Limb (tissue), 2 donors: ENCODE measurements around the gene CHST11.
"Not testable (repeated sequence)": the region's sequence is repeated elsewhere in the genome, so short reads cannot be mapped to it uniquely, and the experiment has no call there.

ENCODE experiments used
- DNase-seq, 2 donors: peaks; one replicate each; pipeline ENCODE4 v3.0.0-alpha.2; 2016; ENCODE audit errors: extremely low spot score in 2 of 2

The CHST11 gene

GRCh38 chr12:104602406-104602805 lies 145.7 kb downstream of the CHST11 start:
- no peak for DNase-seq

GRCh38 chr12:104602896-104603295 lies 146.1 kb downstream of the CHST11 start:
- DNase-seq: no peak

- no peak for DNase-seq
These were observed 146.8 kb downstream of the CHST11 start for GRCh38 chr12:104603545-104603973.

DNA sequence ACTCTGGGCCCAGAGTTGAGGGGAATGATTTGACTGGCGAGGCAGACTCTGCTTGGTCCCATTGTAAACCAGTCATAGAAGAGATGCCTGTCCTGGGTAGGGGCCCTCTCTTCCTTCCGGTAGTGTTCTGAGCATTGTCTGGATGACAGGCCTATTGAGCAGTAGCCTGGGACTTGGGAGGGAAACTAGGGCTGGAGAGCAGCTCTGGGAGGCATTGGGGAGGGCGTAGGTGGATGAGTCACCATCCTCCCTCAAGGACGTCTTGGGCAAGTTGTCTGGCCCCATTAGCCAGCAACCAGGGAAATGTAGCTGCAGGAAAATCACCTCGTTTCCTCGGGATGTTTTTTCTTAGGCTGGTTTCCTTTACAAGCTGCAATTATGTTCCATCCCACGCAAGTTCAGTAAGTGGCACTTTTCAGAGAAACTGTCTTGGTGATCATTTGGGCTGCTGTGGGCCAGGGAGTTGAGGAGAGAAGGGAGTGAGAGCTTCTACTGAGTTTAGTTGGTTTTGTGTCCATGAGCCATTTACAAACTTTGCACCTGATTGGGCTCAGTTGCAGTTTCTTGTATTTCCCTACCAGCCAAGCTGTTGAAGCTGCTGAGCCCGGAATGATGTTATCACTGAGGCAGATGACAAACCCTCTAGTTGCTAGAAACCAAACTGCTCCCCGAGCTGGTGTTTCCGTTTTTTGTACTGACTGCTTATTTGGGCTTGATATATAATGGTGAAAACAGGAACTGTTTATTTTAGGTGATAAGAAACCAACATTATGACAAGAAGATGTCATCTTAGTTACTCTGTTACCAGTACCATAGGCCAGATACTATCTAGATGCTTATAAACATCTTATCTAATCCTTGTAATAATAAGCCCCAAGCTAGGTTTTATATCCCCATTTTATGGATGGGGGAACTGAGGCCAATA lies 147.6 kb downstream of the CHST11 start:
- DNase-seq: no peak

GRCh38 chr12:104604995-104605675 lies 148.4 kb downstream of the CHST11 start:
- no peak for DNase-seq

- DNase-seq: peak in 1 of 2 donors; percentile 21
These were observed 148.9 kb downstream of the CHST11 start for GRCh38 chr12:104605685-104606084.

DNA sequence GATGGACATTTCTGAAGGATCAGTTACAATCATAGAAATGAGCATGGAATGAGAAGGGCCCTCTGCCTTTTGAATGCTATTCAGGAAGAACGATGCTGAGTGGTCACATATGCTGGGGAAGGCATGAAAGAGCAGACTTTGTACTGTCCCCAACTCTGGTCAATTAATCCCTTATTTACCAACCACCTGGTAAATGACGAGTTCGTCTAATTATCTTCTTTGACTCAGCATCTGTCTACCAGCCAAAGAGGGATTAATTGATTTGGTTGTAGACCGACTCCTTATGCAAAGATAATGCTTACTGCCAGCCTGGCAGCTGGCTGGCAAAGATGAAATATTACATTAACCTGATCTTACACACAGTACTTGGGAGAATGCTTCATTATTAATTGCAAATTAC lies 152.2 kb downstream of the CHST11 start:
- no peak for DNase-seq

- DNase-seq: no peak
These were observed 152.7 kb downstream of the CHST11 start for GRCh38 chr12:104609445-104609844.

- no peak for DNase-seq
These were observed 153.9 kb downstream of the CHST11 start for GRCh38 chr12:104610513-104611235.

GRCh38 chr12:104611671-104612070 lies 154.9 kb downstream of the CHST11 start:
- no peak for DNase-seq

DNA sequence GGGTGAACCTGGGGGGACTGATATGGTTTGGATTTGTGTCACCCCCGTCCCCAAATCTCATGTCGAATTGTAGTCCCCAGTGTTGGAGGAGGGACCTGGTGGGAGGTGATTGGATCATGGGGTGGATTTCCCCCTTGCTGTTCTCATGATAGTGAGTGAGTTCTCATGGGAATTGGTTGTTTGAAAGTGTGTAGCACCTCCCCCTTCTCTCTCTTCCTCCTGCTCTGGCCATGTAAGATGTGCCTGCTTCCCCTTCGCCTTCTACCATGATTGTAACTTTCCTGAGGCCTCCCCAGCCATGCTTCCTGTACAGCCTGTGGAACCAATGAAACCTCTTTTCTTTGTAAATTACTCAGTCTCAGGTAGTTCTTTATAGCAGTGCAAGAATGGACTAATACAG lies 156.6 kb downstream of the CHST11 start:
- not testable (repeated sequence) for DNase-seq

GRCh38 chr12:104615048-104615561 lies 158.4 kb downstream of the CHST11 start:
- no peak for DNase-seq

- no peak for DNase-seq
These were observed 161.9 kb downstream of the CHST11 start for GRCh38 chr12:104618691-104619090.

DNA sequence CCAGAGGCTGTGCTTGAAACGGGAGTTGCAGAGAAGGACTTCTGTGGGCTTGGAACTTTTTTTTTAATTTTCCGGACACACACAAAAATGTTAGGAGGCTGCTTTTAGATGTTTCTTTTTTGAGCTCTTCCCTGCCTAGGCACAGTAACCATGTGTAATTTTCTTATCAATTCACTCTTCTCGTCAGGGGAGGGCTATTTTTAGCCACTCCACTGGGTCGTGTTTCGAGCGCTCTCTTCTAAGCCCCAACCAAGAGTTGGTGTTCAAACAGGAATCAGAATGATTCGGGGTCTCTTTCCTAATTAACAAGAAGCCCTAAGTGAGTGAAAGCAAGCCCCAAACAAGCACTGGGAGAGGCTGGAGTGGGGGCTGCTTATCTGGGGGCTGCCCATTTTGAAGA lies 162.6 kb downstream of the CHST11 start:
- DNase-seq: no peak

GRCh38 chr12:104620837-104621531 lies 164.2 kb downstream of the CHST11 start:
- no peak for DNase-seq

- DNase-seq: no peak
These were observed 166.2 kb downstream of the CHST11 start for GRCh38 chr12:104622928-104623327.

DNA sequence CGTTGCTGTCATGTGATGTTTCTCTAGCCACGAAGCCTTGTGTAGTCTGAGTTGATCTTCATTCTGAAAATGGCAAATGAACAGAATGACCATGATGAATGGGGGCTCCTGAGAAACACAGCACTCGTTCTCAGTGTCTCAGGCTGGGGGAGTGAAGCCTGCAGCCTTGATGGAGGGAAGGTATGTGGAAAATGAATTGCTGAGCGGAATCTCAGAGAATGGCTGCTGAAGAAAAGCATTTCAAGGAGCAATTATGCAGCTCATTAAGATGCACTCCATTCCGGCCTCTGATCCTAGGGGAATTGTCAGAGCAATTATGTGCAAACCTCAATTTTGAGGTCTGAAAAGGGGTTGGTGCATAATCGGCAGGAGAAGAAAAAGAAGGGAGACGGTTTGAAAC lies 167.1 kb downstream of the CHST11 start:
- no peak for DNase-seq

DNA sequence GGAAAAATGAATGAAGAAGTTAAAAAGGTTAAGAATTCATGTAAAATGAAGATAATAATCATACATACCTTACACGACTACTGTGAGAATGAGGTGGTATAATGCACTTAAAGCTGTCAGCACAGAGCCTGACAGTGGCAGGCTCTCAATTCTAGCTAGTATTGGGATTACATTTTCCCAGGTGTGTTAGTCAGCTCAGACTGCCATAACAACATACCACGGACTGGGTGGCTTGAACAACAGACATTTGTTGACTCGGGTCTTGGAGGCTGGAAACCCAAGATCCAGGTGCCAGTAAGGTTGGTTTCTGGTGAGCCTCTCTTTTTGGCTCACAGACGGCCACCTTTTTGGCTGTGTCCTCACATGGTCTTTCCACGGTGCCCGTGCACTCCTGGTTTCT lies 167.8 kb downstream of the CHST11 start:
- DNase-seq: no peak

DNA sequence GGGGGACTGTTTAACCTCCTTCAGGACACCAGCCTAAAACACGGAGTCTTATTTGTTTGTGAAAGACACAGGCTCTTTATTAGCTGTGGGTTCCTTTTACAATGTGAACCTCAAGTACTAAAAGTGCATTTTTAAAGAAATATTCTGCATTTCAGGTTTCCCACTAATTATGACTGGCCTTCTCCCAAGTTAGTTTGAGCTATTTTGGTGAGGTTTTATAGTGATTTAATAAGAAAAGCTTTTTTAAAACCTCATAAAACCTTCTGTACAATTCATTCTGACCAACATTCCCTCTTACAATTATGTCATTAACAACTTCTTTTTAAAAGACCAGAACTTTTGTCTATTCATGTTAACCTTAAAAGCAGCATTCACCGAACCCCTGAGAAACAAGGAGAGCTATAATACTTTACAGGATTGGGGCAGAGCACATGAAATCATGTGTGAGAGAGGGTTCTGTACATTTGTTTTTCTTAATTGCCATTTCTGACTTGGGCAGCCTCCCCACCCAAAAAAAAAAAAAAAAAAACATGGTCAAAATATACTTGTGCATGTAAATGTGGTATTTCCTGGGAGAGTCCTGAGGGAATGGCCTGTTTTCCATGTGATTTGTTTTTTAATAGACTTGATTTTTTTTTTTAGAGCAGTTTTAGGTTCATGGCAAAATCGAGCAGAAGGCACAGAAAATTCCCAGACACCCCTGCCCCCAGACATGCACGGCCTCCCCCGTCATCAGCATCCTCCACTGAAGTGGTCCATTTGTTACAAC lies 169.5 kb downstream of the CHST11 start:
- no peak for DNase-seq

- no peak for DNase-seq
These were observed 170.7 kb downstream of the CHST11 start for GRCh38 chr12:104627231-104627989.
